Heart left ventricle (tissue), 16 donors: ENCODE results near the gene EHMT1. TPM values are rescaled to one million over a fixed set of nuclear protein-coding genes. Genes with fewer than 3 reads are reported as not detected.
A peak's percentile ranks its signal among the peaks of the same experiment; 100 is the strongest.

Source experiments
- ATAC-seq, 4 donors: fragments of 200-7000 bp; cut with Tn5 transposase; one replicate each; pipeline ENCODE4 v1.9.1; 2020 to 2022; ENCODE audit warnings: moderate library complexity in 4 of 4, mild to moderate bottlenecking in 3 of 4, moderate number of reproducible peaks in 1 of 4
- DNase-seq, 5 donors: peaks; one replicate each; pipeline ENCODE4 v3.0.0-alpha.2; 2020
- H3K27ac ChIP-seq, 12 donors: fragments of 200-600 bp; sonication (generic) in 4 of 12; one replicate each; pipeline versions ENCODE4 v1.5.0 to v1.8.0; 2016 to 2022; ENCODE audit warnings: mild to moderate bottlenecking in 2 of 12
- H3K27me3 ChIP-seq, 9 donors: fragments of 200-600 bp; sonication (generic) in 2 of 9; one replicate each; pipeline versions ENCODE4 v1.5.1 to v1.8.0; 2016 to 2022; ENCODE audit warnings: mild to moderate bottlenecking in 3 of 9
- H3K36me3 ChIP-seq, 9 donors: fragments of 200-600 bp; sonication (generic) in 2 of 9; one replicate each; pipeline versions ENCODE4 v1.5.0 to v1.8.0; 2018 to 2022; ENCODE audit warnings: mild to moderate bottlenecking in 2 of 9
- H3K4me1 ChIP-seq, 12 donors: fragments of 200-600 bp; sonication (generic) in 4 of 12; one replicate each; pipeline versions ENCODE4 v1.5.0 to v1.8.0; 2016 to 2022; ENCODE audit warnings: mild to moderate bottlenecking in 3 of 12
- H3K4me3 ChIP-seq, 12 donors: fragments of 200-600 bp; sonication (generic) in 4 of 12; one replicate each; pipeline versions ENCODE4 v1.5.0 to v1.8.0; 2017 to 2022; ENCODE audit warnings: mild to moderate bottlenecking in 9 of 12, moderate library complexity in 4 of 12
- H3K9me3 ChIP-seq, 12 donors: fragments of 200-600 bp; sonication (generic) in 4 of 12; one replicate each; pipeline versions ENCODE4 v1.5.0 to v1.8.0; 2016 to 2022; ENCODE audit warnings: mild to moderate bottlenecking in 1 of 12
- CTCF ChIP-seq, 12 donors: fragments of 200-600 bp; sonication (generic) in 4 of 12; IDR thresholded peaks; one replicate each; pipeline versions ENCODE4 v1.5.0 to v1.8.0; 2018 to 2022; ENCODE audit warnings: antibody characterized with exemption in 12 of 12, mild to moderate bottlenecking in 5 of 12
- POLR2A ChIP-seq, 2 donors: fragments of 450-650 bp; IDR thresholded peaks; one replicate each; pipeline ENCODE4 v1.6.1; 2017; ENCODE audit warnings: antibody characterized with exemption in 2 of 2, mild to moderate bottlenecking in 2 of 2, moderate library complexity in 2 of 2
- WGBS, 4 donors: extraction: QIAGEN DNeasy Blood & Tissue Kit in 2 of 4; methylation state at CpG; one replicate each; pipeline versions ENCODE4 v1.1.5 to v1.1.7; 2013 to 2018; 5-methylcytosine and 5-hydroxymethylcytosine counted together
- intact Hi-C, 10 donors: fragments of 100-400 bp; cut with DNase I; formaldehyde crosslinking; loops; one replicate each; pipeline versions ENCODE4 v1.11.1 to v1.14.2; 2022
- polyA plus RNA-seq, 2 donors: library from polyadenylated mRNA; stranded (reverse); fragments of 200-250 nt; gene quantifications; one replicate each; pipeline ENCODE4 v1.2.3, GENCODE V29; 2013
- total RNA-seq, 9 donors: library from RNA; depleted of rRNA in 2 of 9; stranded (reverse); fragments of >200 nt in 2 of 9; fragmentation: NEBNext Ultra II Directional in 3 of 9; extraction: Animal tissue kit (Norgen Biotek cat#: 25700) in 3 of 9; gene quantifications; one replicate each; pipeline versions ENCODE4 v1.1.0 to v1.2.4, GENCODE V29; 2016 to 2023
- donor health status: ischemic (EF 13 %, LVEDD 7.1; RV severe dilation, severe dysfunction).
- donor health status: healthy with polysubstance abuse.
- donor health status: DM: no; HTN: yes; CAD: no.
- donor health status: DM: no; HTN: no; CAD: no.
- donor health status: ischemic (EF 25% LVEDD 6.9; RV normal size, moderate dysfunction).
- donor health status: ischemic (EF 25% LVEDD 5.7; RV mildly dilated, moderate dysfunction).
- donor health status: healthy.
- donor health status: DM: yes; HTN: yes; CAD: no.
- donor health status: ischemic (EF 35%, LVEDD 5.7; RV mildly dilated, moderate dysfunction).
- donor health status: nonischemic (EF 11% LVEDD 7.7; RV severe dilation, severe dysfunction).
- donor health status: DM: yes; HTN: yes; CAD: no.
- donor health status: PGD.
- donor health status: ischemic (EF 29% LVEDD 5.4; RV normal size, mild dysfunction).
- donor health status: nonischemic (EF 23%, LVEDD 6.1; RV moderate dilation, normal function).

Gene EHMT1
- total and polyA plus RNA-seq, 11 donors: 24.5 to 55.9 (median 28.9) TPM

GRCh38 chr9:137814436-137814835 lies 195.6 kb downstream of the EHMT1 start:
- no peak overlapping the region for H3K27ac ChIP-seq
- H3K36me3 ChIP-seq: peaks cover 0 to 77% (median 72%) of the 10 kb centered on the region in 9 donors
- no peak for TF ChIP-seq POLR2A (IDR thresholded peaks at IDR 0.05)
- no peak for TF ChIP-seq CTCF (IDR thresholded peaks at IDR 0.05)
- DNase-seq (no peak), ATAC-seq (no peak)
- intact Hi-C loops: no loop called here
- 93 to 97% (median 94%) methylated on average over 23 of the region's 23 CpGs for WGBS, 4 donors
- H3K4me3 ChIP-seq: no peak overlapping the region
- no peaks in the 10 kb centered on the region for H3K27me3 ChIP-seq
- peaks cover 0 to 4% (median 0%) of the 10 kb centered on the region in 12 donors for H3K9me3 ChIP-seq
- H3K4me1 ChIP-seq: no peaks in the 10 kb centered on the region

- intact Hi-C loops: no loop called here
- Histone ChIP-seq H3K27ac (no peak overlapping the region), H3K4me1 (no peaks in the 10 kb centered on the region), H3K36me3 (peaks cover 0 to 76% (median 70%) of the 10 kb centered on the region in 9 donors), H3K27me3 (no peaks in the 10 kb centered on the region), H3K4me3 (no peak overlapping the region), H3K9me3 (peaks cover 0 to 4% (median 0%) of the 10 kb centered on the region in 12 donors)
- DNase-seq (no peak), ATAC-seq (no peak)
- WGBS, 4 donors: 96 to 97% (median 97%) methylated on average over 11 of the region's 11 CpGs
- TF ChIP-seq POLR2A (IDR thresholded peaks at IDR 0.05) (no peak), CTCF (IDR thresholded peaks at IDR 0.05) (no peak)
These were observed 196.0 kb downstream of the EHMT1 start for GRCh38 chr9:137814841-137815240.

- intact Hi-C loops: no loop called here
- WGBS, 4 donors: 94 to 97% (median 96%) methylated on average over 23 to 30 of the region's 30 CpGs
- H3K36me3 ChIP-seq: peaks cover 0 to 83% (median 77%) of the 10 kb centered on the region in 9 donors
- peaks cover 0 to 4% (median 0%) of the 10 kb centered on the region in 12 donors for H3K9me3 ChIP-seq
- no peak overlapping the region for H3K4me3 ChIP-seq
- DNase-seq (no peak), ATAC-seq (no peak)
- no peak for TF ChIP-seq CTCF (IDR thresholded peaks at IDR 0.05)
- TF ChIP-seq POLR2A (IDR thresholded peaks at IDR 0.05): no peak
- H3K27ac ChIP-seq: no peak overlapping the region
- no peaks in the 10 kb centered on the region for H3K4me1 ChIP-seq
- H3K27me3 ChIP-seq: no peaks in the 10 kb centered on the region
These were observed 196.8 kb downstream of the EHMT1 start for GRCh38 chr9:137815256-137816255.

- Histone ChIP-seq H3K27ac (no peak overlapping the region), H3K9me3 (peaks cover 0 to 8% (median 2%) of the 10 kb centered on the region in 12 donors), H3K4me3 (no peak overlapping the region), H3K27me3 (no peaks in the 10 kb centered on the region), H3K36me3 (peaks cover 0 to 87% (median 78%) of the 10 kb centered on the region in 9 donors), H3K4me1 (no peaks in the 10 kb centered on the region)
- ATAC-seq: peak in 1 of 4 donors; percentile 21
- 87 to 96% (median 94%) methylated on average over 19 to 22 of the region's 22 CpGs for WGBS, 4 donors
- intact Hi-C loops: no loop called here
- TF ChIP-seq CTCF (IDR thresholded peaks at IDR 0.05) (no peak), POLR2A (IDR thresholded peaks at IDR 0.05) (no peak)
- no peak for DNase-seq
These were observed 197.9 kb downstream of the EHMT1 start for GRCh38 chr9:137816531-137817235.
